Natural killer cell treated with Interleukin-12 subunit alpha and Interleukin-12 subunit beta and Interleukin-15 and Interleukin-18, amount 100 ng/mL, for 72 hours (primary cell): Measurements from ENCODE around the gene OPTC. TPM values are rescaled to one million over a fixed set of nuclear protein-coding genes. Genes with fewer than 3 reads are reported as not detected.
"Not testable (repeated sequence)": the region's sequence is repeated elsewhere in the genome, so short reads cannot be mapped to it uniquely, and the experiment has no call there.

Experiments used
- ATAC-seq, 2 donors: fragments of 150-1000 bp; cut with Tn5 transposase in 1 of 2; sonication (Bioruptor Pico), chemical (Tn5 transposase) in 1 of 2; 2 replicates each; pipeline ENCODE4 v1.10.0; 2021
- DNase-seq: peaks from one replicate; pipeline ENCODE4 v3.0.0; 2022; ENCODE audit warnings: low spot score
- H3K27ac Mint-ChIP-seq, 2 donors: 1 replicate in 1 of 2; 2 replicates in 1 of 2; pipeline ENCODE4 v1.8.0; 2022; ENCODE audit warnings: mixed read lengths in 2 of 2, mild to moderate bottlenecking in 1 of 2, moderate library complexity in 1 of 2
- H3K27me3 Mint-ChIP-seq, 2 donors: 1 replicate in 1 of 2; 2 replicates in 1 of 2; pipeline ENCODE4 v1.8.0; 2022; ENCODE audit warnings: mixed read lengths in 2 of 2
- H3K36me3 Mint-ChIP-seq: one replicate; pipeline ENCODE4 v1.8.0; 2022; ENCODE audit warnings: mixed read lengths
- H3K4me1 Mint-ChIP-seq, 2 donors: 1 replicate in 1 of 2; 2 replicates in 1 of 2; pipeline ENCODE4 v1.8.0; 2022; ENCODE audit warnings: low read depth in 2 of 2, mixed read lengths in 2 of 2, mild to moderate bottlenecking in 1 of 2
- H3K4me3 Mint-ChIP-seq: one replicate; pipeline ENCODE4 v1.8.0; 2022; ENCODE audit warnings: mixed read lengths
- H3K9me3 Mint-ChIP-seq: 2 replicates; pipeline ENCODE4 v1.8.0; 2022; ENCODE audit warnings: mixed read lengths
- total RNA-seq, 2 donors: library from RNA; stranded (reverse); gene quantifications; one replicate each; pipeline ENCODE4 v1.2.3, GENCODE V29; 2022

OPTC gene, protein sequence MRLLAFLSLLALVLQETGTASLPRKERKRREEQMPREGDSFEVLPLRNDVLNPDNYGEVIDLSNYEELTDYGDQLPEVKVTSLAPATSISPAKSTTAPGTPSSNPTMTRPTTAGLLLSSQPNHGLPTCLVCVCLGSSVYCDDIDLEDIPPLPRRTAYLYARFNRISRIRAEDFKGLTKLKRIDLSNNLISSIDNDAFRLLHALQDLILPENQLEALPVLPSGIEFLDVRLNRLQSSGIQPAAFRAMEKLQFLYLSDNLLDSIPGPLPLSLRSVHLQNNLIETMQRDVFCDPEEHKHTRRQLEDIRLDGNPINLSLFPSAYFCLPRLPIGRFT
- not detected for total RNA-seq

DNA sequence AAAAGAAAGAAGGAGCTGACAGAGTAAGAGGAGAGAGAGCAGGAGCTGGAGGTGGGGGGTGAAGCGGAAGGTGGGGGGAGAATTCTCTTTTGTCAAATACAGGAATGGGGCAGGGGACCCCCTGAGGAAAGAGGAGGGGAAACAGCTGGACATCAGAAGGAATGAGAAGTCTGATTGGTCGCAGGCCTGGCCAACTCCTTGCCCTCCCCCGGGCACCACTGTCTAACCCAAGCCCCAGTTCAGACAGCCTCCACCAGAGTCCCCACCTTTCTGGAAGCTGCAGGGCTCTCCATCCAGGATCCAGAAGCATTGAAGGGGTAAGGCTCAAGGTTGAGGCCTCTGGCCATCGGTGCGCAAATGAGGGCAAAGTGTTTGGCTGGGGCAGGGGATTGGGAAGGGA, at the start of gene OPTC:
Gene OPTC, plus strand, starts transcription at position 253 of the 400 bp plus-strand sequence. CDS start 1,853 bp downstream, outside the sequence.
- ATAC-seq (no peak), DNase-seq (no peak)
- H3K36me3 Mint-ChIP-seq, result no peaks in the 10 kb centered on the region
- peaks cover 0 to 6% of the 10 kb centered on the region in 2 donors for H3K4me1 Mint-ChIP-seq
- H3K4me3 Mint-ChIP-seq, result no peak within 1 kb of the TSS
- H3K9me3 Mint-ChIP-seq, result no peaks in the 10 kb centered on the region
- H3K27ac Mint-ChIP-seq, result no peak within 1 kb of the TSS
- H3K27me3 Mint-ChIP-seq, result peaks cover 4 to 14% of the 10 kb centered on the region in 2 donors

DNA sequence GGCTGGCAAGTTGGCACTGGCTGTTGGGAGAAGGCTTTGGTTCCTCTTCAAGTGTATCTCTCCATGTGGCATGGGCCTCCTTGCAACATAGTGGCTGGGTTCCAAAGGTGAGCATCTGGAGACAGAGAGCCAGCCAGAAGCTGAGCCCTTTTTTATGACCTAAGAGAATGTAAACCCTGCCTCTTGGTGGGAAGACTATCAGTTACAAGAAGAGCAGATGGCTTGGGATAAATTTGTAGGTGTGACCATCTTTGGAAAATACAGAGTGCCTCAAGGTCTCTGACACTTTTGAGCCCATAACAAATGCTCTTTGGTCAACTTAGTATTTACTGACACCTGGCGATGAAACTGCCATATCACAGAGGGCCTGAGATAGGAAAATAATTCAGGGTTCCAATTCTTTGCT, 49.8 kb upstream of the OPTC start:
- H3K36me3 Mint-ChIP-seq, result no peaks in the 10 kb centered on the region
- DNase-seq (no peak), ATAC-seq (no peak)
- no peaks in the 10 kb centered on the region for H3K4me1 Mint-ChIP-seq
- H3K9me3 Mint-ChIP-seq, result no peaks in the 10 kb centered on the region
- peaks cover 24 to 42% of the 10 kb centered on the region in 2 donors for H3K27me3 Mint-ChIP-seq
- H3K27ac Mint-ChIP-seq, result no peak overlapping the region
- H3K4me3 Mint-ChIP-seq, result no peak overlapping the region

DNA sequence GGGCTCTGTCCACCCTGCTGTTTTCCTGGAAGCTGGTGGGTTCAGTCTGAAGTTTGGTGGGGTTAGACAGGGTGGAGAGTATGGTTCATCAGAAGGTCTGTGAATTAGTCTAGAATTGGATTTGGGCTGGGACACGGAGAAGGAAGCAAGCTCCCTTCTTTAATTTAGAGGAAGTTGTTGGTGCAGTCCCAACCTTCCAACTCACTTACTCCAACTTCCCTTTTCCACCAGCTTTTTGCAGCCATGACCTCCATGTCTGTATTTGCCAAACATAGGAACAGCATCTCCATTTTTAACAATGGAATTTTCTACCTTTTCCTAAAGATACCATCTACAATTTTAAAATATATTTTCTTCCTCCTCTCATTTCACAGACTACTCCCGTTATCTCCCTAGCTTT, 46.8 kb upstream of the OPTC start:
- H3K4me1 Mint-ChIP-seq, result no peaks in the 10 kb centered on the region
- H3K27ac Mint-ChIP-seq, result no peak overlapping the region
- H3K4me3 Mint-ChIP-seq, result no peak overlapping the region
- H3K36me3 Mint-ChIP-seq, result no peaks in the 10 kb centered on the region
- no peak for ATAC-seq
- peaks cover 25 to 32% of the 10 kb centered on the region in 2 donors for H3K27me3 Mint-ChIP-seq
- no peaks in the 10 kb centered on the region for H3K9me3 Mint-ChIP-seq
- no peak for DNase-seq

DNA sequence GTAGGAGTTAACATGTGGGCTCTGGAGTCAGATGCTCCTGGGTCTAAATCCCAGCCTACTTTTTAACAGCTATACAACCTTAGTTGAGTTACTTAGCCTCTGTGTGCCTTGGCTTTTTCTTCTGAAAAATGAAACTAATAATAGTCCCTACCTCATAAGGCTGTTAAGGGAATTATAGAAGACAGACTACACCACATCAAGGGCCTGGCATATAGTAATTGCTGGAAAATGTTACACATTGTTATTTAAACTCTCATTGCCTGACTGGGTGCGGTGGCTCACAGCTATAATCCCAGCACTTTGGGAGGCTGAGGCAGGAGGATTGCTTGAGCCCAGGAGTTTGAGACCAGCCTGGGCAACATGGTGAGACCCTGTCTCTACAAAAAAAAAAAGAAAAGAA, 46.4 kb upstream of the OPTC start:
- H3K27me3 Mint-ChIP-seq, result peaks cover 21 to 29% of the 10 kb centered on the region in 2 donors
- ATAC-seq, H3K4me1 Mint-ChIP-seq, H3K36me3 Mint-ChIP-seq, H3K9me3 Mint-ChIP-seq, H3K4me3 Mint-ChIP-seq, H3K27ac Mint-ChIP-seq, DNase-seq: not testable (repeated sequence)

DNA sequence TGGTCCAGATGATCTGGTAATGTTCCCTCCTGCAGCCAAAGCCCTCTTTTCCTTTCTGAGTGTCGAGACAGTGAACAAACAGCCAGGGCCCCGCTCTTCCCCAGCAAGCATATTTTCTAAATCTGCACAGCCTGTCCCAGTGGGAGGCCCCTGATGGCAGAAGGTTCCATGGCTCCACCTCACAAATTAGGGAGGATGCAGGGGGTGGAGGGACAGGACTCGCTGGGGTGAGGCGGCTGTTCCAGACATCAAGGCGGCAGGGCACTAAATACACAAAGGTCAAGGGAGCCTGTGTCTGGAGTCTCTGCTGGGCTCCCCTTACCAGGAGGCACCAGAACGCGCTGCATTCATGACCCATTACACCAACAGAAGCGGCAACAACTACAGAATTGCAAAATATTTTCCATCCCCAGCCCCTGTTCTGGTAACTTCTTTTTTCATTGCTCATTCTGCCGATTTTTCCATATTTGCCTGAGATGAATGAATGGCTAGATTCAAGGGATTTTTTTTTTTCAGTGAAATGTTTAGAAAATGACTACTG, 45.4 kb upstream of the OPTC start:
- Mint-ChIP-seq H3K9me3 (no peaks in the 10 kb centered on the region), H3K4me3 (no peak overlapping the region), H3K27me3 (peaks cover 11 to 26% of the 10 kb centered on the region in 2 donors), H3K27ac (no peak overlapping the region), H3K4me1 (no peaks in the 10 kb centered on the region), H3K36me3 (no peaks in the 10 kb centered on the region)
- DNase-seq (no peak), ATAC-seq (no peak)

DNA sequence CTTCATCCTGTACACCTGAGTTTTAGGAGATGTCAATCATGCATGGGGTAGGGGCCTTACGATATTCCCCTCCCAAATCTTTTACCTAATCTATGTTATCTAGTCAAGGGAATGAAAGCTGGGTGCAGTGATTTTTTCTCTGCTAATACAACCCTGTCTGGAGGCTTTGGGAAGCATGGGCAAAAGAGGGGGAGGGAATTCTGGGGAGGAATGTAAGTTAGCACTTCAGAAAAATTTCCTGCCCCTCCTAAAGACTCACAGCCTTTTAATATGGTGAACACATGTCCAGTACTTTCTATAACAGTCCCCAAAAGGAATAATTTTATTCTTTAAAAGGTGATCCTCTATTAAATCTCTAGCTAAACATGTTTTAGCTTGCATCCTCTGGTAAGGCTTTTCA, 44.0 kb upstream of the OPTC start:
- H3K27me3 Mint-ChIP-seq, result peaks cover 6 to 25% of the 10 kb centered on the region in 2 donors
- DNase-seq (no peak), ATAC-seq (no peak)
- no peaks in the 10 kb centered on the region for H3K4me1 Mint-ChIP-seq
- H3K36me3 Mint-ChIP-seq, result no peaks in the 10 kb centered on the region
- no peak overlapping the region for H3K4me3 Mint-ChIP-seq
- H3K9me3 Mint-ChIP-seq, result no peaks in the 10 kb centered on the region
- H3K27ac Mint-ChIP-seq, result no peak overlapping the region

DNA sequence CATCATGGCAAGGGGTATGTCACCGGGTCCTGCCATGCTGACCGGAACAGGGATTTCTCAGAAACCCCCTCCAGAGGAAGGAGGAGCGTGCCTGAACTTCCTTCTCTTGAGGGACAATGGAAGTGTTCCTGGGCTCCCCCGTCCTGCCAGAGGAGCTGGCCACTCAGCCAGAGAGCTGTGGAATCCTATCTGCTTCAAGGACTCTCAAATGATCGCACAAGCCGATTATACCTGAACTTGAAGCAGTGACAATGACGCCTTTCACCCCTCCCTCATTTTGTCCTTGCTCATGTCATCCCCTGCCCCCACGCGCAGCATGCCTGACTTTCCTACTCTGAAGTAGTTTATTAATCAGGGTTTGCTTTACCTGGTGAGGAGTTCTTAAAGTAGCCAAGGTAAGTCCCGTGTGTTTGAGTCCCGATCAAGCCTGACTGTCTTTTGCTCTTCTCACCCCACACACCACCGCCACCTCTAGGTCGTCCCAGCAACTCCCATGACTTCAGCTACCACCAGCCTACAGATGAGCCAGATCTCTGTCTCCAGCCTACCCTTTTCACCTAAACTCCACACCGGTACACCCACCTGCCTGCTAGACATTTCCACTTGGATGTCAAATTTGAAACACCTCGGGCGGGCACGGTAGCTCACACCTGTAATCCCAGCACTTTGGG, 43.3 kb upstream of the OPTC start:
- Mint-ChIP-seq H3K9me3 (no peaks in the 10 kb centered on the region), H3K27ac (no peak overlapping the region), H3K27me3 (peaks cover 6 to 26% of the 10 kb centered on the region in 2 donors), H3K36me3 (no peaks in the 10 kb centered on the region), H3K4me3 (no peak overlapping the region), H3K4me1 (no peaks in the 10 kb centered on the region)
- DNase-seq (no peak), ATAC-seq (no peak)

DNA sequence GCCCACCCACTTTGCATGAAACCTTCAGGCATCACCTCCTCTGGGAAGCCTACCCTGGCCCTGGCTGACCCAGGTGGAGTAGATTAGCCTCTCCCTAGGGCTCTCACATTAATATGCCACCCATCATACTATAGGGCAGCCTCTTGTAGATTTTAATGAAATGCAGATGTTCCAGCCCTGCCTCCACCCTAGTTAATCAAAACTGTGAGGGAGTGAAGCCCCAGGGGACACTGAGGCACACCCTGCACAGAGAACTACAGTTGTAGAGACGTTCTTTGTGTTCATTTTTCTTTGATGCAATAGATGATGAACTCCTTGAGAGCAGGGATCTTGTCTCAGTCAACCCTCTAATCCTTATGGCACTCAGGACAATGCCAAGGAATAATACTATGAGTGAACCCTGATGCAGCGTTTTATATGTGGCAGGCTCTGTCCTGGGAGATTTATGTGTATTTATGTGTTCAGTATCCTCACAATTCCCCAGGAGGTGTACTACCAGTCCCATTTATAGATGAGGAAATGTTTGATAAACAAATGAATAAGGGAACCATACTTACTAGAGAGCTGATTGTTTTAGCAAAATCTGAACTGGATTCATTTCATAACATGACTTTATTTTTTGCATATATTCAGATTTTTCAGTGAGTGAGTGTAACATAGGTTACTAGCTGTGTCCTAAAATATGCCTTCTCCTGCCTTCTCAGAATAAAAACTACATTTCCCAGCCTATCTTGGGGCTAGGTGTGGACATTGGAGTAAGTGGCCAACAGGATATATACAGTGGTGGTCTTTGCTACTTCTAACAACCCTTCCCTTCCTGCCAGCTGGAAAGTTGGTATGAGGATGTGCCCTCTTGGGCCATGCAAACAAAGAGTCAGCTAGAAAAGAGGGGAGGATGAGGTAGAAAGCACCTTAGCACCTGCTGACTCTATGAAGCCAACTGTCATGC, 41.8 kb upstream of the OPTC start:
- Mint-ChIP-seq H3K4me3 (no peak overlapping the region), H3K27me3 (peaks cover 15 to 25% of the 10 kb centered on the region in 2 donors), H3K36me3 (no peaks in the 10 kb centered on the region), H3K27ac (no peak overlapping the region), H3K4me1 (no peaks in the 10 kb centered on the region), H3K9me3 (no peaks in the 10 kb centered on the region)
- ATAC-seq (no peak), DNase-seq (no peak)

DNA sequence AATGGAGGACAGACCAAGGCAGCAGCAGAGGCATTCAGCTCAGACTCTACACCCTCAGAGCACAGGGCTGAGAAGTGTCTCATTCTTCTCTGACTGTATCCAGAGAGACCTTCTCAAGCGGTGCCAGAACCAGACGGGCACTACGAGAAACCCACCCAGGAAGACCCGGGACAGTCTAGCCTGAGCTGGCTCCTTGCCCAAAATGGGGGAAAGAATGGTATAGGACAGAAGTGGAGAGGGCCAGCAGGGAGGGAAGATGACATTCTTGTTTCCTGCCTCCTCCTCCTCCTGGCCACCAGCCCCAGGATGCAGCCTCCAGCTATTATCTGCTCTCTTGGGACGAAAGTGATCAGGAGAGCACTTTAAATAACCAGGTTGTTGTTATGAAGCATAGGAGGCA, 40.9 kb upstream of the OPTC start:
- Mint-ChIP-seq H3K4me1 (no peaks in the 10 kb centered on the region), H3K27me3 (peaks cover 13 to 25% of the 10 kb centered on the region in 2 donors), H3K4me3 (no peak overlapping the region), H3K36me3 (no peaks in the 10 kb centered on the region), H3K9me3 (no peaks in the 10 kb centered on the region), H3K27ac (no peak overlapping the region)
- DNase-seq (no peak), ATAC-seq (no peak)

DNA sequence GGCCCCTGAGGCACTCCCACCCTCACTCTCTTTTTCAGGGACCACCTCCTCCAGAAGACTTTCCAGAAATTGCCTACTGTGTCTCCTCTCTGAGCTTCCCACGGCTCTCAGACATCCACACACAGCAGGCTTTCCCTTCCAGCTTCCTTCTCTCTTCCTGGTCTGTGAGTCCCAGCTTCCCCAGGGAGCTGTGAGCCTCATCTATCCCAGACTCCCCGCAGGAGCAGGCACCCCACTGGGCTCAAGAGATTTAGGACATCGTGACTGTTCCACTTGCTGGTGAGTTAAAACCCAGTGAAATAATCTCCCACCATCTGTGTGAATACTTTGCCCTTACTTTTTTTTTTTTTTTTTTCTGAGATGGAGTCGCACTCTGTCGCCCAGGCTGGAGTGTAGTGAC, 40.3 kb upstream of the OPTC start:
- Mint-ChIP-seq H3K27me3 (peaks cover 18 to 27% of the 10 kb centered on the region in 2 donors), H3K4me1 (no peaks in the 10 kb centered on the region), H3K9me3 (no peaks in the 10 kb centered on the region), H3K36me3 (no peaks in the 10 kb centered on the region), H3K27ac (no peak overlapping the region), H3K4me3 (no peak overlapping the region)
- DNase-seq (no peak), ATAC-seq (no peak)

DNA sequence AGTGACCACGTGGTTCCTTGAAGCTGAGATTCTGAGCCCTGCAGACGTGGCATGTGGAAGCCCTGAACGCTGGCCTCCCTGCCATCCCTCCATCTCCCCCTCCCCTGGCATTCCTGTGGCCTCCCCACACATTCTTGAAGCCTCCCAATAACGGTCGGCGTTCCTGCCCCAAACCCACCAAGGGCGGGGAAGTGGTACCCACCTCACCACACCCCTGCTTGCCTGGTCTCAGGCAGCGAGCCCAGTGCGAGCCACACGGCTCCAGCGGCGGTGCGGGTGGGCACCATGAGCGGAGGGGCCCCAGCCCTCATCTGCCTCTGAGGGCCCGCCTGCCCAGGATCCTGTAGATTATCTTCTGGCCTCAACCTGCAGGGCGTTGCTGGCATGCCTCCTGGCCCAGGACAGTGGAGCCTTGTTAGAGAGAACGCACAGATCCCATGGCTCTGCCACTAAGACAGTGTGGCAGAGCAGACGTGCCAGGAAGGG, 38.9 kb upstream of the OPTC start:
- H3K9me3 Mint-ChIP-seq, result no peaks in the 10 kb centered on the region
- no peak overlapping the region for H3K4me3 Mint-ChIP-seq
- ATAC-seq (peak; percentile 25 to 48), DNase-seq (no peak)
- no peak overlapping the region for H3K27ac Mint-ChIP-seq
- peaks cover 20 to 24% of the 10 kb centered on the region in 2 donors for H3K27me3 Mint-ChIP-seq
- no peaks in the 10 kb centered on the region for H3K36me3 Mint-ChIP-seq
- no peaks in the 10 kb centered on the region for H3K4me1 Mint-ChIP-seq

DNA sequence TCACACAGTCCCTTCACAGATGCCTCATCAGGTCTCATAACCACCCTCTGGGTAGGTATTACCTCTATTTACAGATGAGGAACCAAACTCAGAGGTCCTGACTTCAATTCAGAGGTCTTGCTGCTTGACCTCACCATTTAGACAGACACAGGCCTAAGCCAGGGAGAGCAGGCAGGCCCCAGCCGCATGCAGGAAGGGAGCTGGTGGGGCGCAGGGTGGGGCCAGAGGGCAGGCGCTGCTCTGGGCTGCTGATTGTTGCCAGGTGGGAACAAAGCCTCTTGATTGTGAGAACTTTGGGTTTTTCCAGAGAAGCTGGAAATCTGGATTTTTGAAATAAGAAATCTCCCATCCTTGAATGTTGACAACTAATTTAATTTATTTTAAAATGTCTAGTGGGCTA, 38.2 kb upstream of the OPTC start:
- Mint-ChIP-seq H3K9me3 (no peaks in the 10 kb centered on the region), H3K27me3 (peaks cover 25 to 27% of the 10 kb centered on the region in 2 donors), H3K27ac (no peak overlapping the region), H3K4me1 (no peaks in the 10 kb centered on the region), H3K36me3 (no peaks in the 10 kb centered on the region), H3K4me3 (no peak overlapping the region)
- no peak for DNase-seq
- no peak for ATAC-seq

DNA sequence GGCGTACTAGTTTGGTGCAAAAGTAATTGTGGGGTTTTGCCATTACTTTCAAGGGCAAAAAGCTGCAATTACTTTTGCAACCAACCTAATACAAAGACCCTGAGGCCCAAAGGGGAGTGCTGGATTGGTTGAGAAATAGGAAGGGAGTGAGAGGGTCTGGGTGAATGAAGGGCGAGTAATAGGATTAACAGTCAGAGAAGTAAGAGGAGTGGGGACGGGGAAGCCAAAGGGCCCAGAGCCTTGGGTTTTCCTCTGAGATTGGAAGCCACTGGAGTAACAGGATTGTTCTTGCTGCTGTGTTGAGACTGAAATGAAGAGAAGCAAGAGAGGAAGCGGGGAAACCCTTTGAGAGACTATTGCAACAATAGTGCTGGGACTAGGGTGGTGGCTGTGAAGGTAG, 37.4 kb upstream of the OPTC start:
- H3K36me3 Mint-ChIP-seq, result no peaks in the 10 kb centered on the region
- peaks cover 24 to 33% of the 10 kb centered on the region in 2 donors for H3K27me3 Mint-ChIP-seq
- DNase-seq (no peak), ATAC-seq (no peak)
- no peaks in the 10 kb centered on the region for H3K9me3 Mint-ChIP-seq
- H3K4me3 Mint-ChIP-seq, result no peak overlapping the region
- no peak overlapping the region for H3K27ac Mint-ChIP-seq
- no peaks in the 10 kb centered on the region for H3K4me1 Mint-ChIP-seq
